Measurements from ENCODE around the gene GNA12.

- TF ChIP-seq SNAPC5 (CRISPR knock-in tag; IDR thresholded peaks at IDR 0.05) (no peak), MXD1 (CRISPR knock-in tag; IDR thresholded peaks at IDR 0.05; ENCODE audit: borderline replicate concordance, poor library complexity, severe bottlenecking) (no peak), CTCF (IDR thresholded peaks at IDR 0.05 in 2 of 3, conservative IDR thresholded peaks at IDR 0.05 in 1 of 3; ENCODE audit: insufficient read depth in 2 of 3, low read depth in 1 of 3, low read length in 3 of 3) (no peak)
Measured at GRCh38 chr7:2864204-2864985, 20.3 kb upstream of the GNA12 start.

Data from K562 (cell line).